MG63 (cell line): ENCODE data around the gene HCK. TPM values are rescaled to one million over a fixed set of nuclear protein-coding genes. Genes with fewer than 3 reads are reported as not detected.

ENCODE experiments used
- DNase-seq: peaks from one replicate; pipeline ENCODE4 v3.0.0-alpha.2; 2020
- H3K27me3 ChIP-seq: fragments of 250-450 bp; sonication (Bioruptor Pico); 2 replicates; pipeline ENCODE4 v1.5.1; 2020; ENCODE audit warnings: mild to moderate bottlenecking, moderate library complexity
- H3K36me3 ChIP-seq: fragments of 250-450 bp; sonication (Bioruptor Pico); 2 replicates; pipeline ENCODE4 v1.5.1; 2020; ENCODE audit warnings: mild to moderate bottlenecking, moderate library complexity
- H3K4me3 ChIP-seq: fragments of 250-450 bp; sonication (Bioruptor Pico); 2 replicates; pipeline ENCODE4 v1.5.1; 2020; ENCODE audit warnings: mild to moderate bottlenecking, moderate library complexity
- H3K9me3 ChIP-seq: fragments of 250-450 bp; sonication (Bioruptor Pico); 2 replicates; pipeline ENCODE4 v1.5.1; 2020; ENCODE audit warnings: mild to moderate bottlenecking, moderate library complexity
- total RNA-seq: library from RNA; depleted of rRNA; stranded (reverse); fragments of >200 nt; shearing (Covaris generic); gene quantifications from 2 replicates; pipeline ENCODE4 v1.2.3, GENCODE V29; 2014; ENCODE audit warnings: low replicate concordance

HCK gene
- total RNA-seq, 1 experiment from 2014 or later: not detected

DNA sequence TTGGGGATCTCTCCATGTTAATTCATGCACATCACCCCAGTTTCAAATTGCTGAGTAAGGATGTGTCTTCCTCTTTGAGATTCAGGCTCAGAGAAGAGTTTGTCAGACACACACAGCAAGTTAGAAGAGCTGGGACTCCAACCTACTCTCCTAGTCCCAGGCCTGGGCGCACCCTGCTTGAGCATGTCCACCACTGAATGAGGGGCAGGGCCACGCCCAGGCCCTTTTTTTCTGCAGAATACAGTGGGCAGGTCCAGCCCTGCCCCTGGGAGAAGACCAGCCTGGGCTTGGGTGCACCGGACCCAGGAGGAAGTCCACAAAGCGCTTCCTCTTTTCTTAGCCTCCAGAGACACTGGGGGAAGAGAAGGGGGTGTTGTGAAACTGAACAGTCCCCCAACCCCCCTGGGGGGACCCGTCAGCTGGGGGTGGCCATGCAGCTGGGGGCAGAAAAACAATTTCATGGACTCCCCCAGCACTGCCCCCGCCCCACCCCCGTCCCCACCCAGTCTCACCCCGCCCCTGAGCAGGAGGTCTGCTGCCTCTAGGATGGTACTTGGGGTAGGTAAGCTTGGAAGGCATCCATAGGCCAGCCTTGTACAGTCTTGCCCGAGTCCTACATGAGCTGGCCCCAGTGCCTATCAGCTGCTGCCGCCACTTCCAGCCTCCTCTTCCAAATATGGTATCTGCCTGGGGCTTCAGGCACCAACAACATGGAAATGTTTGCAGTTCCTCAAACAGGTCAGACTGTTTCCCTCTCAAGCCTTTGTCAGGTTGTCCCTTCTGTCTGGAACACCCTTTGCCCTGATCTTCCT is 11.7 kb upstream of the HCK start:
- H3K4me3 ChIP-seq: no peak overlapping the region
- DNase-seq: no peak
- no peaks in the 10 kb centered on the region for H3K36me3 ChIP-seq
- peaks cover 12% of the 10 kb centered on the region for H3K27me3 ChIP-seq
- H3K9me3 ChIP-seq: peaks cover 6% of the 10 kb centered on the region

DNA sequence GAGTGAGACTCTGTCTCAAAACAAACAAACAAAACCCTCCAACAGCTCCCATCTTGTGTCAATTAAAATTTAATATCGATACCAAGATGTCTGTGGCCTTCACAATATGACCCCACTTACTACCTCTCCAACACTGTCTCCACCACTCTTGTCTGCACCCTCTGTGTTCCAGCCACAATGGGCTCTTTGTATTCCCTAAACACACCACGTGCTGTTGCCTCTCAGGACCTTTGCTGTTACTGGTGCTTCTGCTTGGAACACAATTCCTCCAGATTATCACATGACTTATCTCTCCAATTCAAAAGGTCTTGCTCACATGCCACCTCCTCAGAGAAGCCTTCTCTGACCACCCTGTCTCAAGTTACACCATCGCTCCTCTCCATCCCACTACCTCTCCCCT is 6.0 kb upstream of the HCK start:
- Histone ChIP-seq H3K27me3 (peaks cover 19% of the 10 kb centered on the region), H3K9me3 (no peaks in the 10 kb centered on the region), H3K4me3 (no peak overlapping the region), H3K36me3 (no peaks in the 10 kb centered on the region)
- no peak for DNase-seq

DNA sequence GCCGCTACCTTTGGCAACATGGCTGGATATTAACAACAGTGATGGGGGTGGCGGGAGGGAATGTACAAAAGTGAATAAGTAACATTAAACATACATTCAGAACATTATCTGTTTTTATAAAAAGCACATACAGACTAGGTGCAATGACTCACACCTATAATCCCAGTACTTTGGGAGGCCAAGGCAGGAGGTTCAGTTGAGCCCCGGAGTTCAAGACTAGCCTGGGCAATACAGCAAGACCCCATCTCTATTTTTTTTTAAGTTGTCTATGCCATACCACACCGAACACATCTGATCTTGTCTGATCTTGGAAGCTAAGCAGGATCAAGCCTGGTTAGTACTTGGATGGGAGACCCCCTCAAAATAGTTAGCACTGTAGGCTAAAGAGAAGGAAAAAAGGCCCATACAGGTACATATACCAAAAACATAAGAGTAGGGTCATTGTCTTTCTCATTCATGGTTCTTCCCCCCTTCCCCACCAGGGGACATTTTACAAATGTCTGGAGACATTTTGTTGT is 1.7 kb upstream of the HCK start:
- no peak for DNase-seq
- peaks cover 25% of the 10 kb centered on the region for H3K27me3 ChIP-seq
- no peaks in the 10 kb centered on the region for H3K9me3 ChIP-seq
- H3K4me3 ChIP-seq: no peak overlapping the region
- H3K36me3 ChIP-seq: no peaks in the 10 kb centered on the region

DNA sequence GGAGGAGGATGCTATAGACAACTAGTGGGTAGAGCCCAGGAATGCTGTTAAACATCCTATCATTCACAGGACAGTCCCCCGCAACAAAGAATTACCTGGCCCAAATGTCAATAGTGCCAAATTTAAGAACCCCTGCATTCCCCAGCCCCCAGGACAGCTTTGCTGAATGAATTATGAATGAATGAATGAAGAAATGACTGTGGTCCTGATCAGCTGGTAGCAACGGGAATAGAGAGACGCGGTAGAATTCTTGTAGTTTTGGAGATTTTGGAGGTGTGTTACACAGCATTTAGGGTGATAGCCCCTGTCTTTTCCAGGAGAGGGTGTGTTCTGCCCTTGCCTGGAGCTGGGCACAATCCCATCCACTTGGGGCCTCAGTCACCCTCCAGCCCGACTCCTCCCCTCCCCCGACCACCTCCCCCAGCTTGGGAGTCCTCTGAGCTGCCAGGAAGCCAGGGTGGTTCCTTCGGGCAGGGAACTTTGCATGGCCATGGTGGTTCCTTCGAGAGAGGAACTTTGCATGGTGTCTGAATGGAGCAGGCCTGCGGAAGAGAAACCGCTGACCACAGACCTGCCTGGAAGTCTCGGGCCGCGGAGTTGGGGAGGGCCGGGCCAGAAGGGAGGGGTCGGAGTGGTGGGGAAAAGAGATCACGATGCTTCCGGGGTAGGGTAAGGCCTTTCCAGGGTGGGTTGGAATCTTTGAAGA is 1.0 kb upstream of the HCK start:
- Histone ChIP-seq H3K4me3 (no peak overlapping the region), H3K9me3 (no peaks in the 10 kb centered on the region), H3K27me3 (peaks cover 29% of the 10 kb centered on the region), H3K36me3 (no peaks in the 10 kb centered on the region)
- DNase-seq: no peak

DNA sequence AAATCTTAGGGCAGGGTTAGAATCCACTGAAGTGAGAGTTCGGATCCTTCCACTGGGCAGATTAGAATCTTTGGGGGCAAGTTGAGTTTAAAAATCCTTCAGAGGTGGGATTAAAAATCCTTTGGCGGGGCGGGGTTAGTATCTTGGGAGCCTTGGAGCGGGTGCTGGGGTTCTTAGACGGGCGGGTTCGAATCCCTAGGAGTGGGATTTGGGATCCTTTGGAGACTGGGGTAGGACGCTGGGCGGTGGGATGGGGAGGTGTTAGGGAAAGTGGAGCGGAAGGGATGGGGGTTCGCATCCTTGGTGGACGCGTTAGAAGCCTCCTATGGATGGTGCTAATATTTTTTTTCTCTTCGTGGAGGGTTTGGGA is 337 bp upstream of the HCK start:
- no peak for DNase-seq
- peaks cover 30% of the 10 kb centered on the region for H3K27me3 ChIP-seq
- no peaks in the 10 kb centered on the region for H3K36me3 ChIP-seq
- H3K9me3 ChIP-seq: no peaks in the 10 kb centered on the region
- H3K4me3 ChIP-seq: no peak overlapping the region

DNA sequence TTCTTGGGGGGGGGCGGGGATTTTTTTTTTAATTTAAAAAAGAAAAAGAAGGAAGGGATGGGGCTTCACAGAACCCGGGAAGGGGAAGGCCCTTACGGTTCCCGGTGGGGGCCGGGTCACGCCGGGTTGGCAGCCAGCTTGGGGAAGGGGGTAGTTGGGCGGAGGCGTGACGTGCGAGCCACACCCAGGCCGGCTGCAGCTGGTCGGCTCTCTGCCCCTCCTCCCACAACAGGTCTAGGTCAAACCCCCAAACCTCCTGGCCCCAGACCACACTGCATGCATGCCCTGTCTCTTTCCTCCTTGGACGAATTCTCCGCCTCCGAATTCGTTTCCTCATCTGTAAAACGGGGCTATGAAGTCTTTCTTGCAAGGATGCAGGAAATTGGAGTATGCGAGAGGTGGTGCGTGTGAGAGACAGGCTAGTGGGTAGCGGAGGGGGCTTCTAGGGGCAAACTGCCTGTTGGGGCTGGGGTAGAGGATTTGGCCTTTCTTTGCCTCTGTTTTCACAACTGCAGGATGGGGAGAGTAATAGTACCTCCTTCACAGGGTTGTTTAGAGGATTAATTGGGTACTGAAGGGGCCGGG is 828 bp downstream of the HCK start:
- H3K4me3 ChIP-seq: no peak overlapping the region
- no peaks in the 10 kb centered on the region for H3K9me3 ChIP-seq
- H3K27me3 ChIP-seq: peaks cover 33% of the 10 kb centered on the region
- DNase-seq: no peak
- H3K36me3 ChIP-seq: no peaks in the 10 kb centered on the region

DNA sequence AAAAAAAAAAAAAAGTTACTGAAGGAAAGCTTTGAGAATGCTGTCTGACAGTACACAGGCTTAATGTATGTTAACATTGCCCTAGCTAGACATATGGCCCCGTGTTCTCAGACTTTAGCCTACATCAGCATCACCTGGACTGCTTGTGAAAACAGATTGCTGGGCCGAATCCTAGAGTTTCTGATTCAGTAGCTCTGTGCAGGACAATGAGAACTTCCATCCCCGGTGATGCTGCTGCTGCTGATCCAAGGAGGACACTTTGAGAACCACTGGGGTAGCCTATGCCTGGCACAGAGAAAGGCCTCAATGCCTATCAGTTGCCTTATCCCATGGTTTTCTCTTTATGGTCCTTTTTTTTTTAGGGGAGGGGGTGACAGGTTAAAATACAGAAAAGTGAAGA is 1.6 kb downstream of the HCK start:
- H3K9me3 ChIP-seq: no peaks in the 10 kb centered on the region
- H3K4me3 ChIP-seq: no peak overlapping the region
- no peaks in the 10 kb centered on the region for H3K36me3 ChIP-seq
- H3K27me3 ChIP-seq: peaks cover 38% of the 10 kb centered on the region
- DNase-seq: no peak

DNA sequence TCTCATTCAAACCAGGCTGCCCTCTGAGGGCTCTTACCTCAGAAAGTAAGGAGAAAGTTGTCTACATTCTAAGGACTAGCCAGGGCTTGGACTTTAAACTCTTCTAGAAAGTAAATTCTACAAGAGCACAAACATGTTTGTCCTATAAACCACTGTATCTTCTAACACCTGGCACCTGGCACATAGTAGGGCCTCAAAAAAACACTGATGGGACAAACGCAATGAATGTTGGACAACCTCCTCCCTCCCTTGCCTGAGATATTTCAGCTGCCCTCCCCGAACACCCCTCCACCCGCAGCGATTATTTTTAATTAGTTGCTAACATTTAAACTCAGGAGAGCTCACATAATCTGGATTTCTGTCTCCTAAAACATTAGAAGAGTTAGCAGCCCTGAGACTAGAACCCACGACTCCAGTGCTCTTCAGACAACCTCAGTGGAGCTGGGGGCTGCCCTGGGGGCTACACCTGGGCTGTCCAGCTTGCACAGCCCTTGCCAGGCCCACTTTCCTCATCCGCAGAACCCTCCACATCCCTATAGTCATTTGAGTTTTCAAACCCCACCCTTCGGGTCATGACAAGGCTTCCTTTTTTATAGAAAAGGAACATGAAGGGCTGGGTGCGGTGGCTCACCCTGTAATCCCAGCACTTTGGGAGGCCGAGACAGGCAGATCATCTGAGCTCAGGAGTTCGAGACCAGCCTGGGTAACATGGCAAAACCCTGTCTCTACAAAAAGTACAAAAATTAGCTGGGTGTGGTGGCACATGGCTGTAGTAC is 4.9 kb downstream of the HCK start:
- peaks cover 38% of the 10 kb centered on the region for H3K27me3 ChIP-seq
- H3K4me3 ChIP-seq: no peak overlapping the region
- DNase-seq: no peak
- H3K9me3 ChIP-seq: no peaks in the 10 kb centered on the region
- H3K36me3 ChIP-seq: no peaks in the 10 kb centered on the region

DNA sequence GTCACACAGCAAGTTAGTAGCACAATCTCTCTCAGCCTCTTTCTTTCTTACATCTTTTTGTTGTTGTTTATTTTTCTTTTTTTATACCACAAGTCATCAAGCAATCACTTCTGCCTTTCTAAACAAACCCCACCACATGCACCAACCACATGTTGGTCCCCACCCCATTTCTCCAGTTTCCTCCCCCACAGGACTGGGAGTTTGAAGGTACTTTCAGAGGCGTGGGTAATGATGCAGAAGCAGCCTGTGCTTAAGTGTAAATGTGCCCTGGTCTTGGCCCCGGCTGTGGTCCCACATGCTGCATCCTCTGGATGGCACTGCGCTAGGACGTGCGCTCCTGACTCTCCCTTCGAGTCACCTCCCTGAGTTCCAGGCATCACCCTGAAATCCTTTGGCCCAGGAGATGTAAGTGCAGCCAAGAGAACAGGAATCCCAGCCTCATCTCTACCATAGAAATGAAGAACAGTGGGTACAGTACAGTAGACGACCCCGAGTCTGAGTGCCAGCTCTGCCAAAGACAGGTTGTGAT is 5.7 kb downstream of the HCK start:
- DNase-seq: no peak
- H3K36me3 ChIP-seq: no peaks in the 10 kb centered on the region
- H3K4me3 ChIP-seq: no peak overlapping the region
- H3K9me3 ChIP-seq: no peaks in the 10 kb centered on the region
- H3K27me3 ChIP-seq: peaks cover 32% of the 10 kb centered on the region

DNA sequence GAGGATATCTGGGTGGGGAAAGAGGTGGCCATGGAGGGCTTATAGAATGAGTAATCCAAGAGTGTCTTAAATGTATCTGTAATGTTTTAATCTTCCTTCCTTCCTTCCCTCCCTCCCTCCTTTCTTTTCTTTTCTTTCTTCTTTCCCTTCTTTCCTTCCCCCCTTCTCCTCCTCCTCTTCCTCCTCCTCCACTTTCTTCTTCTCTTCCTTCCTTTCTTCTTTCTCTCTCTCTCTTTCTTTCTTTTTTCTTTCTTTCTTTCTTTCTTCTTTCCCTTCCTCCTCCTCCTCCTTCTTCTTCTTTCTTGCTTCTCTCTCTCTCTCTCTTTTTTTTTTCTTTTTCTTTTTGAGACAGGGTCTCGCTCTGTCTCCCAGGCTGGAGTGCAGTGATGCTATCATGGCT is 7.1 kb downstream of the HCK start:
- DNase-seq: no peak
- H3K9me3 ChIP-seq: no peaks in the 10 kb centered on the region
- peaks cover 29% of the 10 kb centered on the region for H3K27me3 ChIP-seq
- H3K36me3 ChIP-seq: no peaks in the 10 kb centered on the region
- no peak overlapping the region for H3K4me3 ChIP-seq

DNA sequence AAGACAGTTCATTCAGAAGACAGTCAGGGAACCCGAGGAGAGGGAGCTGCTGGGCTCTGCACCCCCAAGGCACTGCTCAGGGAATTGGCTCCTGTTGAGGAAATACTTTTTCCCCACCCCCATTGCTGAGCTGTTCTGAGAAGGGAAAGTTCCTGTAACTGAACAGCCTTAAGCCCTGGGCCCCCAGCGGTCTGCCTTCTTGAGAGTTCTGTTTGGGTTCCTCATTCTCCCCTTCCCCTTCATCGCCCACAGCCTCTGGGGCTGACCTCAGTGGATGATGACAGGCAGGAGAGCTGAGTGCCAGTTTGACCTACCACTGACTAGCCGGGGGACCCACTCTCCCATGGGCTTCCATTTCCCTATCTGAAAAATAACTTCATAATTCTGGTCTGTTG is 10.7 kb downstream of the HCK start:
- DNase-seq: no peak
- no peaks in the 10 kb centered on the region for H3K9me3 ChIP-seq
- H3K36me3 ChIP-seq: no peaks in the 10 kb centered on the region
- H3K4me3 ChIP-seq: no peak overlapping the region
- H3K27me3 ChIP-seq: peaks cover 22% of the 10 kb centered on the region

DNA sequence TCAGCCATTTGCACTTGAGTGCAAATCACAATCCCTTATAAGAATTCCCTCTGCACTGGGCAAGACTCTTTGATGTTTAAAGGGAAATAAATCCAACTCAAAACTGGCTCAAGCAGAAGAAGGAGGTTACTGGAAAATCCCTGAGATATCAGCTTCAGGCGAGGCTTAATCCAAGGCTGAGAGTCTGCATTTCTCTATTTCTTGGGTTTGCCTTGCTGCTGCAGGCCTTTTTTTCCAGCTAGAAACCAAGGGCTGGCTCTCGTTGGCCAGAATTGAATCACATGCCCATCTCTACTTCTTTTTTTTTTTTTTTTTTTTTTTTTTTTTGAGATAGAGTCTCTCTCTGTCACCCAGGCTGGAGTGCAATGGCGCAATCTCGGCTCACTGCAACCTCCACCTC is 11.7 kb downstream of the HCK start:
- no peak overlapping the region for H3K4me3 ChIP-seq
- no peaks in the 10 kb centered on the region for H3K36me3 ChIP-seq
- peaks cover 15% of the 10 kb centered on the region for H3K27me3 ChIP-seq
- DNase-seq: no peak
- no peaks in the 10 kb centered on the region for H3K9me3 ChIP-seq

DNA sequence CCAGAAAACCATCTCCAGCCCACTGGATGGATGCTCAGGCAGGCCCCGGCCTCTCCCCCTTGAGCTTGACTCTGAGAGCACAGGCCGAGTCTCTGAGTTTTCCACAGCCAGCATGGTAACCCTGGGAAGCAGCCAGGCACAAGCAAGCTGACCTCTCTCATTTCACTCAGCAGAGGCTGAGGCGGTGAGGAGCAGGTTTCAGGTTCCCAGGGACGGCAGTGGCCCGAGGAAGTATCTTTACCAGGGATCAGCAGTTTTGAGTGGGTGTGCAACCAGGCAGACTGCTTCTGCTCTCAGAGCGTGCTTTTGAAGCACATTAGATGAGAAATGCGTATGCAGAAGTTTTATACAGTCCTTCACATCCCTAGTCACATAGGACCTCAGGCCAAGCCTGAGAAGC is 12.6 kb downstream of the HCK start:
- no peaks in the 10 kb centered on the region for H3K36me3 ChIP-seq
- DNase-seq: no peak
- peaks cover 7% of the 10 kb centered on the region for H3K27me3 ChIP-seq
- no peaks in the 10 kb centered on the region for H3K9me3 ChIP-seq
- no peak overlapping the region for H3K4me3 ChIP-seq

DNA sequence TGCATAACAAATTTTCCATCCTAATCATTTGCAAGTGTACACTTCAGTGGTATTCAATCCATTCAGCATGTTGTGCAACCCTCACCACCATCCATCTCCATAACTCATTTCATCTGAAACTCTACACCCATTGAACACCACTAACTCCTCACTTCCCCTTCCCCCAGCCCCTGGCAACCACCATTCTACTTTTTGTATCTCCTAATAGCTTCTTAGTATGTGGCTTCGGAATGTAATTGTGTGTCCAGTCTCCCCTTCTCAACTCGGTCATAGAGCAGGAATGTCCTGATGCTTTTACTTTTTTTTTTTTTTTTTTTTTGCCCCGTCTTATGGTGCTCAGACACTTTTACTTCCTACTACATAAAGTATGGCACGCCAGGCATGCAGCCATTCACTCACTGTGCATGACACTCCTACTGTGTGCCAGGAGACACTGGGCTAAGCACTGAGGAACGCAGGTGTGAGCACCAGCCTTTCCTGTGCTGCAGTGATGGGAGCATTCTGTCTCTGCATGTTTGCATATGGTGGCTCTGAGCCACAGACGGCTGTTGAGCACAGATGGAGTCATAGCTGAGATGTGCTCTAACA is 15.3 kb downstream of the HCK start:
- Histone ChIP-seq H3K27me3 (no peaks in the 10 kb centered on the region), H3K36me3 (no peaks in the 10 kb centered on the region), H3K4me3 (no peak overlapping the region), H3K9me3 (no peaks in the 10 kb centered on the region)
- DNase-seq: peak; percentile 72

DNA sequence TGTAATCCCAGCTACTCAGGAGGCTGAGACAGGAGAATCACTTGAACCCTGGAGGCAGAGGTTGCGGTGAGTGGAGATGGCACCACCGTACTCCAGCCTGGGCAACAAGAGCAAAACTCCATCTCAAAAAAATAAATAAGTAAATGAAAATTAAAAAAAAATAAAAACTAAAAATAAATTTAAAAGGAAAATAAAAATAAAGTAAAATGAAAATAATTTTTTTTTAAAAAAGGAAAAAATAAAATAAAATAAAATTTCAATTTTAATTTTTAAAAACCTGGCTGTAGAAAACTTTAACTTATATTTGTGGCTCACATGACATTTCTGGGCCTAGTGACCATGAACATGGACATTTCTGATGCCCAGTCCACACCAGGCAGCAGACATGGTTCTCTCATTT is 16.1 kb downstream of the HCK start:
- Histone ChIP-seq H3K36me3 (no peaks in the 10 kb centered on the region), H3K27me3 (no peaks in the 10 kb centered on the region), H3K9me3 (no peaks in the 10 kb centered on the region)

DNA sequence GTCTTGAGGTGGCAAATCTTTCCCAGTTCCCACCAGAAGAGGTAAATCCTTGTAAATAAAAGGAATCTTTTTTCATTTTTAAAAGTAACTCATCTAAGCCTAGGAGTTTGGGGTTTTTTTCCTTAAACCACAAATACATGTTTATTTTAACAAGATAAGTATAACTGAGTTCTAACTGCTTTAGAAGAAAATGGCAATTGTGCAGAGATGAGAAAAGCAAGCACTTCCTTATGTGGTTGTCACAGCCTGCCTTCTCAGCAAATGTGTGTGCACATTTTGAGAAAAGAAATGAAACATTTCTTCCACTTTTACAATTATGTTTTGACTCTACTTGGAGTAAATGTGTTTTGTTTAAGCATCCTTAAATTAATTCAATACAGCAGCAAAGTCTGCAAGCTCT is 17.7 kb downstream of the HCK start:
- no peak for DNase-seq
- H3K36me3 ChIP-seq: no peaks in the 10 kb centered on the region
- H3K4me3 ChIP-seq: no peak overlapping the region
- no peaks in the 10 kb centered on the region for H3K9me3 ChIP-seq
- no peaks in the 10 kb centered on the region for H3K27me3 ChIP-seq

More for the DNA sequence above, 16.1 kb downstream of the HCK start:
- H3K4me3 ChIP-seq: no peak overlapping the region
- DNase-seq: no peak
